HG03520 (cell line): ENCODE data around the gene CFAP100.

Source experiments
- ATAC-seq: cut with Tn5 transposase; IDR thresholded peaks from one replicate; pipeline ENCODE4 v1.9.1; 2021; ENCODE audit warnings: mild to moderate bottlenecking, moderate library complexity; ENCODE audit not compliant: unreplicated experiment

Gene CFAP100

GRCh38 chr3:126439346-126439967 lies 44.7 kb downstream of the CFAP100 start:
- no peak for ATAC-seq

GRCh38 chr3:126439968-126440708 lies 45.4 kb downstream of the CFAP100 start:
- no peak for ATAC-seq

- ATAC-seq, result no peak
Measured at GRCh38 chr3:126440709-126440995, 45.9 kb downstream of the CFAP100 start.

- no peak for ATAC-seq
Measured at GRCh38 chr3:126441256-126441880, 46.7 kb downstream of the CFAP100 start.

GRCh38 chr3:126442094-126442855 lies 47.6 kb downstream of the CFAP100 start:
- no peak for ATAC-seq

GRCh38 chr3:126442856-126443242 lies 48.1 kb downstream of the CFAP100 start:
- no peak for ATAC-seq

- ATAC-seq, result no peak
Measured at GRCh38 chr3:126445506-126445905, 50.8 kb downstream of the CFAP100 start.

GRCh38 chr3:126446301-126446700 lies 51.6 kb downstream of the CFAP100 start:
- no peak for ATAC-seq

- no peak for ATAC-seq
Measured at GRCh38 chr3:126446791-126447190, 52.1 kb downstream of the CFAP100 start.

GRCh38 chr3:126447456-126448106 lies 52.9 kb downstream of the CFAP100 start:
- no peak for ATAC-seq

- ATAC-seq, result no peak
Measured at GRCh38 chr3:126448136-126448892, 53.6 kb downstream of the CFAP100 start.

- no peak for ATAC-seq
Measured at GRCh38 chr3:126448893-126449180, 54.1 kb downstream of the CFAP100 start.

- ATAC-seq, result no peak
Measured at GRCh38 chr3:126449621-126450051, 54.9 kb downstream of the CFAP100 start.

GRCh38 chr3:126450219-126450618 lies 55.5 kb downstream of the CFAP100 start:
- ATAC-seq, result no peak

- no peak for ATAC-seq
Measured at GRCh38 chr3:126450744-126451143, 56.0 kb downstream of the CFAP100 start.

- no peak for ATAC-seq
Measured at GRCh38 chr3:126451511-126451910, 56.8 kb downstream of the CFAP100 start.

GRCh38 chr3:126452213-126452612 lies 57.5 kb downstream of the CFAP100 start:
- no peak for ATAC-seq

- ATAC-seq, result no peak
Measured at GRCh38 chr3:126454025-126454424, 59.3 kb downstream of the CFAP100 start.

- no peak for ATAC-seq
Measured at GRCh38 chr3:126454437-126455198, 59.9 kb downstream of the CFAP100 start.

GRCh38 chr3:126456211-126456610 lies 61.5 kb downstream of the CFAP100 start:
- no peak for ATAC-seq
